Common myeloid progenitor, CD34-positive (primary cell): ENCODE measurements around the gene LHFPL6.

Experiments
- CTCF ChIA-PET: fragments of 350-600 bp; sonication (Branson Sonifier 250); formaldehyde crosslinking; loops from one replicate; lab custom pipeline; 2021; ENCODE audit warnings: antibody characterized with exemption; lab: Charles Lee
- POLR2A ChIA-PET: fragments of 350-600 bp; sonication (Branson Sonifier 250); formaldehyde crosslinking; loops from one replicate; lab custom pipeline; 2021; ENCODE audit warnings: antibody characterized with exemption; lab: Charles Lee
- DNase-seq, 3 donors: peaks; one replicate each; pipeline versions ENCODE4 v3.0.0 to v3.0.0-alpha.2; 2013
- H3K27ac ChIP-seq, 2 experiments: 1 replicate in 1 of 2; 2 replicates in 1 of 2; pipeline ENCODE4 v1.7.0; 2013; ENCODE audit warnings: inconsistent platforms in 2 of 2, low read length in 2 of 2, mild to moderate bottlenecking in 2 of 2, low read depth in 1 of 2, moderate library complexity in 1 of 2; ENCODE audit not compliant: severe bottlenecking in 2 of 2, insufficient read depth in 1 of 2, poor library complexity in 1 of 2
- H3K27me3 ChIP-seq, 5 experiments: replicated peaks in 2 of 5; 1 replicate in 3 of 5; 2 replicates in 2 of 5; pipeline versions ENCODE4 v1.6.1 to v1.7.0; 2013; ENCODE audit warnings: low read length in 4 of 5, mild to moderate bottlenecking in 2 of 5, moderate library complexity in 2 of 5, inconsistent platforms in 1 of 5; ENCODE audit not compliant: insufficient read depth in 5 of 5, control insufficient read depth in 4 of 5
- H3K36me3 ChIP-seq, 4 experiments: 1 replicate in 2 of 4; 2 replicates in 2 of 4; pipeline versions ENCODE4 v1.6.1 to v1.7.0; 2013; ENCODE audit warnings: low read length in 3 of 4, control low read depth in 1 of 4, mild to moderate bottlenecking in 1 of 4; ENCODE audit not compliant: control insufficient read depth in 4 of 4, insufficient read depth in 4 of 4
- H3K4me1 ChIP-seq, 4 experiments: 1 replicate in 3 of 4; 2 replicates in 1 of 4; pipeline versions ENCODE4 v1.6.1 to v1.7.1; 2013; ENCODE audit warnings: low read length in 3 of 4, mild to moderate bottlenecking in 3 of 4, control low read depth in 1 of 4, inconsistent platforms in 1 of 4, moderate library complexity in 1 of 4; ENCODE audit not compliant: control insufficient read depth in 4 of 4, insufficient read depth in 4 of 4; ENCODE audit errors: control extremely low read depth in 1 of 4
- H3K4me3 ChIP-seq, 7 experiments: 1 replicate in 4 of 7; 2 replicates in 3 of 7; pipeline versions ENCODE4 v1.5.1 to v1.7.0; 2013; ENCODE audit warnings: mild to moderate bottlenecking in 7 of 7, low read length in 6 of 7, moderate library complexity in 6 of 7, inconsistent platforms in 2 of 7, low read depth in 2 of 7, control low read depth in 1 of 7; ENCODE audit not compliant: insufficient read depth in 4 of 7, control insufficient read depth in 1 of 7; ENCODE audit errors: extremely low read depth in 1 of 7
- H3K9me3 ChIP-seq, 5 experiments: 1 replicate in 4 of 5; 2 replicates in 1 of 5; pipeline versions ENCODE4 v1.6.1 to v1.7.1; 2013; ENCODE audit warnings: low read length in 4 of 5, mild to moderate bottlenecking in 2 of 5, inconsistent platforms in 1 of 5, low read depth in 1 of 5, moderate library complexity in 1 of 5; ENCODE audit not compliant: control insufficient read depth in 4 of 5, insufficient read depth in 2 of 5; ENCODE audit errors: control extremely low read depth in 1 of 5
- WGBS: methylation state at CpG from one replicate; pipeline ENCODE4 v1.1.5; 2013; ENCODE audit not compliant: insufficient coverage; 5-methylcytosine and 5-hydroxymethylcytosine counted together

The LHFPL6 gene

GRCh38 chr13:39336937-39337336 is 266.1 kb downstream of the LHFPL6 start:
- H3K9me3 ChIP-seq: peaks cover 0 to 2% (median 0%) of the 10 kb centered on the region in 5 experiments
- CTCF ChIA-PET: no interaction called here
- no peak overlapping the region for H3K27ac ChIP-seq
- H3K36me3 ChIP-seq: no peaks in the 10 kb centered on the region
- POLR2A ChIA-PET: no interaction called here
- H3K27me3 ChIP-seq: no peaks in the 10 kb centered on the region
- no peaks in the 10 kb centered on the region for H3K4me1 ChIP-seq
- H3K4me3 ChIP-seq: no peak overlapping the region
- DNase-seq: no peak

DNA sequence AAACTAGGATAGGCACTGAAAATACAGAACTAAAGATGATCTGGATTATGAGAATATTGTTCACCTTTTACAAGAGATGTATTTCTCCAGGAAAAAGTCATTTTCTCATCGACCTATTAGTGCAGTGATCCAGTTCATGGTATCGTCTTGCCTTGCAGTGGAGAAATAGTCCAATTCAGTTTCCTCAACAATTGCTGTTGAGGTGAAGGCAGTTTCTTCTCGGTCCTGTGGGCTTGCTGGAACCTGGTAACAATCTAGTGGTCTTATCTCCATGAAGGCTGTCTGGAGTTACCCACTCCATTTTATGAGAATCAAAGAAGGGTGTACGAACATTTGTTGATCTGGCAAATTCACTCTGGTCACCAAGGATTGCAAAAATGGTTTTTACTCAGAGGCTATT is 266.8 kb downstream of the LHFPL6 start:
- Histone ChIP-seq H3K4me1 (no peaks in the 10 kb centered on the region), H3K4me3 (no peak overlapping the region), H3K9me3 (peaks cover 0 to 2% (median 0%) of the 10 kb centered on the region in 5 experiments), H3K27me3 (no peaks in the 10 kb centered on the region), H3K36me3 (no peaks in the 10 kb centered on the region), H3K27ac (no peak overlapping the region)
- no peak for DNase-seq
- 88% methylated on average over 4 of the region's 4 CpGs for WGBS
- ChIA-PET POLR2A (no interaction called here), CTCF (no interaction called here)

DNA sequence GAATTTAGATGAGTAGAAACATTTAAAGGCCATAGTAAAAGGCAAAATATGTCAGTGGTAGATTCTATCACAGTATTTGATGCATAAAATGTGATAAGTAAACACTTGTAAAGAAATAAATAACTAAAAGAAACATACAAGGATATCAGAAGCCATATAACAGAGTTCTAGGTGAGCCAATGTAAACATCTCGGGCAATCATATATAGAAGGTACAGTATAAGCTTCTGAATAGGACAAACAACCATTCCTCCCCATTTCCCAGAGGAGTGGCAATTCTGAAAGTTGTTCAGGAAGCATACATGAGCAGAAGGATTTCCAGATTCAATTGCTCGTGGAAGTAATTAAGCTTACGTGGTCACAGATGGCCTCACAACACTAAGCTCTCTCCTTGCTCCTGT is 267.3 kb downstream of the LHFPL6 start:
- Histone ChIP-seq H3K9me3 (peaks cover 0 to 2% (median 0%) of the 10 kb centered on the region in 5 experiments), H3K27ac (no peak overlapping the region), H3K4me3 (no peak overlapping the region), H3K27me3 (no peaks in the 10 kb centered on the region), H3K36me3 (no peaks in the 10 kb centered on the region), H3K4me1 (no peaks in the 10 kb centered on the region)
- CTCF ChIA-PET: no interaction called here
- no CpG with 5 or more reads among the region's 3 CpGs for WGBS
- POLR2A ChIA-PET: no interaction called here
- DNase-seq: no peak

- H3K9me3 ChIP-seq: peaks cover 0 to 2% (median 0%) of the 10 kb centered on the region in 5 experiments
- no peak for DNase-seq
- no peaks in the 10 kb centered on the region for H3K27me3 ChIP-seq
- no peak overlapping the region for H3K4me3 ChIP-seq
- 100% methylated on average over 1 of the region's 2 CpGs for WGBS
- CTCF ChIA-PET: no interaction called here
- no peak overlapping the region for H3K27ac ChIP-seq
- H3K36me3 ChIP-seq: no peaks in the 10 kb centered on the region
- H3K4me1 ChIP-seq: no peaks in the 10 kb centered on the region
- POLR2A ChIA-PET: no interaction called here
Observed at GRCh38 chr13:39330504-39330903, 272.5 kb downstream of the LHFPL6 start.

DNA sequence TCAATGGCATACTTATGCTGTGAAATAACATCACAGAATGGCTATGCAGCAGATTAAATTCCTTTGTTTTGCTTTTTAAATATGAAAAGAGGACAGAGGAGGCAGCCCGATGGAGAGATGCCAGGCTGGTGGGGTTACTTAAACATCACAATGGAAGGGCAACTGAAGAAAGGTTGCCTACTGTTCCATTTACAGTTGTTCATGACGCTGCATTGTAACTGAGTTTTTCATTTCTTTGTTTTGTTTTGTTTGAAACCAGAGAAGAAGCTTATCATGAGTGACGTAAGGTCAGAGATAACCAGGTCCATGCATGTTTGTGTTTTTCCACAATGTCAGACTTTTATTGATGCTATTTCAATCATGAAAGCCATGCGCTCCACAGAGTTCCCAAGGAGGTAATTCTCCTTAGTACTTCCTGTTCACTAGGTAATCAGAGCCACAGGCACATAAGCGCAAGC is 273.8 kb downstream of the LHFPL6 start:
- Histone ChIP-seq H3K36me3 (no peaks in the 10 kb centered on the region), H3K27me3 (no peaks in the 10 kb centered on the region), H3K4me1 (no peaks in the 10 kb centered on the region), H3K9me3 (peaks cover 0 to 3% (median 2%) of the 10 kb centered on the region in 5 experiments), H3K4me3 (no peak overlapping the region), H3K27ac (no peak overlapping the region)
- no peak for DNase-seq
- CTCF ChIA-PET: no interaction called here
- POLR2A ChIA-PET: no interaction called here
- 76% methylated on average over 4 of the region's 5 CpGs for WGBS

DNA sequence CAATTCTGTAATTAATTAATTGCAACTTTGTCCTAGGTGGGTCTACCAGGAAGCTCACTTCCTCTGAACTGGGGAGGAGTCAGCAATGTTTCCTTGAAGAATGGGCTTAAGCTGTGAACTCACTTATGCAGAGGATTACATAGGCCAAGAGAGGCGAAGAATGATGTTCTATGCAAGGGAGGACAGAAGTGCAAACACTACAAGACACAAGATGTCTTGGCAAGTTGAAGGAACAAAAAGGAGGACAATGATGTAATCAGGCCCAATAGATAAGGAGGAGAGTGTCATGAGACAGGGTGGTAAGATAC is 275.9 kb downstream of the LHFPL6 start:
- H3K4me3 ChIP-seq: no peak overlapping the region
- 100% methylated on average over 1 of the region's 1 CpG for WGBS
- H3K36me3 ChIP-seq: no peaks in the 10 kb centered on the region
- CTCF ChIA-PET: no interaction called here
- peaks cover 0 to 3% (median 0%) of the 10 kb centered on the region in 5 experiments for H3K9me3 ChIP-seq
- no peaks in the 10 kb centered on the region for H3K27me3 ChIP-seq
- H3K4me1 ChIP-seq: no peaks in the 10 kb centered on the region
- DNase-seq: no peak
- POLR2A ChIA-PET: no interaction called here
- no peak overlapping the region for H3K27ac ChIP-seq

GRCh38 chr13:39326469-39327171 is 276.4 kb downstream of the LHFPL6 start:
- H3K36me3 ChIP-seq: no peaks in the 10 kb centered on the region
- H3K9me3 ChIP-seq: peaks cover 0 to 3% (median 0%) of the 10 kb centered on the region in 5 experiments
- DNase-seq: no peak
- H3K27me3 ChIP-seq: no peaks in the 10 kb centered on the region
- no peaks in the 10 kb centered on the region for H3K4me1 ChIP-seq
- H3K4me3 ChIP-seq: no peak overlapping the region
- no peak overlapping the region for H3K27ac ChIP-seq
- WGBS: 92% methylated on average over 2 of the region's 4 CpGs
- CTCF ChIA-PET: no interaction called here
- POLR2A ChIA-PET: no interaction called here
